HG03103 (cell line): ENCODE measurements around the gene ADGRD2.

ENCODE experiments used
- ATAC-seq: cut with Tn5 transposase; IDR thresholded peaks from one replicate; pipeline ENCODE4 v1.9.1; 2021; ENCODE audit warnings: low read depth; ENCODE audit not compliant: unreplicated experiment

ADGRD2 gene

DNA sequence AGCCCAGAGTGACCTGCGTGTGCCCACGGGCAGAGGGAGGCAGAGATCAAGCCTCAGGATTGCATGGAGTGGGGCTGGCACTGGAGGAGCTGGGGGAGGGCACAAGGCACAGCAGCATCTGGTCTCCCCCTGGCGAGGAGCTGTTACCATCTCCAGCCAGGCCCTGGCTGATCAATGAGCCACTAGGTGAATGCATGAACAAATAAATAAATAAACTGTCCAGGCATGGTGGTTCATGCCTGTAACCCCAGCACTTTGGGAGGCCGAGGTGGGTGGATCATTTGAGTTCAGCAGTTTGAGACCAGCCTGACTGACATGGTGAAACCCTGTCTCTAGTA, 20.8 kb upstream of the ADGRD2 start:
- ATAC-seq: no peak

DNA sequence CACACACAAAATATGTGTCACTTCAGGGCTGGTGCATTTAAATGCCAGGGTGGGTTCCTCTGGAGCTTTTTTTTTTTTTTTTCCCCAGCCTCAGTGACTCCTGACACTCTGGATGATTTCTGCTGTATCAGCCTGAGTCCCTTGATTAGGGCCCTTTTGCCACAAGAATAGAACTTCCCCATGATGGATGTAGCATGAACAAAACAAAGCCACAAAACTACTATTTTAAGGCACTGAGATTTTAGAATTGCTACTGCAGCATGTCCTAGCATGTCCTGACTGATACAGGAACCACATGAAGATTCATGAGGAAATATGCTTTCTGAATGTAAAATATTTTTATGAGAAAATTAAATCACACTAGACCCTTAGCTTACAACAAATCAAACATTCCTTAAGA, 13.9 kb upstream of the ADGRD2 start:
- ATAC-seq: no peak

DNA sequence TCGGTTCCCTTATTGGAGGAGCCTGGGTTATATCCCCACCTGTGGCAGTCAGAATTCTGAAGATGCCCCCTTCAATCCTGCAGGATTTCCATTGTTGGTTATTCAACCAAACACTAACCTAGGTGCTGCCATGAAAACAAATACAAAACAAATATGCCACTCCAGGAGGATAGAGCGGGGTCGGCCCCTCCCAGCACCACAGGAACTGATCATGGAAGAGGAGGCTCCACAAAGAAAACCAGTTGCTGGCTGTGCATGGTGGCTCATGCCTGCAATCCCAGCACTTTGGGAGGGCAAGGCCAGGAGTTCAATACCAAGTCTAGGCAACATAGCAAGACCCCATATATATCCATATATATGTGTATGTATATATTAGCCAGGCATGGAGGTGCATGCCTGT, 13.2 kb upstream of the ADGRD2 start:
- ATAC-seq: no peak

DNA sequence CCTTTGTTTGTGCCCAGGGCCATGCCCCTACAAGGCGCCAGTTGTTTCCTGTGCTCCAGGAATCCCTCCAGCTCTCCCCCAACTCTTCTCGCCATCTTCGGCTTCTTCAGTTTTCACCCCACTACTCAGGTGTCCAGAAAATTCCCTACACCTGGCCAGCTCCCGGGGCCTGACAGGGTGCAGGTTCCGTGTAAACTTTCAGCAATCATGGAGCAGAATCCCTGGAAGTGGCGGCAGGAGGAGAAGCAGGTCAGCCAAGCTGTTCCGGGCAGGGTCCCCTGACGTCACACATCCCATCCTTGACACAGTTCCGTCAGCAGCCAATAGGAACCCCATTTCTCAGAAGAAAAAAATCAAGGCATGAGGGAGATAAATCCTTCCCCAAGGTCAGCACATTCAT, 12.2 kb upstream of the ADGRD2 start:
- no peak for ATAC-seq

DNA sequence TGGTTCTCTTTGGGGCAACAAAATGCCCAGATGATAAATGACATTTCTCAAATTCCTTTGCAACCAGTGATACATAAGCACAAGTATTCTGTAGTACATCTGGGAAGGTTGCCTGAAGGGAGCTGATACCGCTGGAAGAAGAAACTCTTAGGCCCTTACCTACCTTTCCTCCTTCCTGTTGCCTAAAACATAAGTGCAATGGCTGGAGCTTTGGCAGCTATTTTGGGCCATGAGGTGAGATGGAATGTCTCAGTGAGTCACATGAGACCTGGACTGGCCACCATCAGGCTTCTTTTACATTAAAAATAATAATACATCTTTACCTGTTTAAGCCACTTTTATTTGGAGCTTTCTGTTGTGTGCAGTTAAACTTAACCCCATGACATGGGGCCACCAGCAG, 11.2 kb upstream of the ADGRD2 start:
- no peak for ATAC-seq

DNA sequence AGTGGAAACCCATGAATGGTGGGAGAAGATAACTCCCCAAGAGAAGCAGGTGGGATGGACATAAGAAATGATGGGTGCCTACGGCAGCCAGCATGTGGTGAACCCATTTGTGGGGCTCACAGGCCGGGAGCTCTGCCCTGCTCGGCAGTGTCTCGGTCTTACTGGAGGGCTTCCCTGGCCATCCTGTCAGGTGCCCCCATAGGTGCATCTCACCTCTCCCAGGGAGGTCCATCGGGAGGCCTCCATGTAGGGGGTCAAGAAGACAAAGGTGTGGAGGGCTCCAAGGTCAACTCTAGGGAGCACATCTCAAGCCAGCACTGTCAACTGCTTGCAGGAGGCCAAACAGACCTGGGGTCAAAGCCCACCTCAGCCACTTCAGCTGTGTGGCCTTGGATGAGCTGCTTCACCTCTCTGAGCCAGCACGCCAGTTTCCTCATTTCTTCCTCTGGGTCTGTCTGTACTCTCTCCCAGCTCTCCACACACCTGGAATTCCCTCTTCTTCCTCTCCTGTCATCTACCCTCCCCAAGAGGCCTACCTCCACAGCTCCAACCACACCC, 10.5 kb upstream of the ADGRD2 start:
- no peak for ATAC-seq

DNA sequence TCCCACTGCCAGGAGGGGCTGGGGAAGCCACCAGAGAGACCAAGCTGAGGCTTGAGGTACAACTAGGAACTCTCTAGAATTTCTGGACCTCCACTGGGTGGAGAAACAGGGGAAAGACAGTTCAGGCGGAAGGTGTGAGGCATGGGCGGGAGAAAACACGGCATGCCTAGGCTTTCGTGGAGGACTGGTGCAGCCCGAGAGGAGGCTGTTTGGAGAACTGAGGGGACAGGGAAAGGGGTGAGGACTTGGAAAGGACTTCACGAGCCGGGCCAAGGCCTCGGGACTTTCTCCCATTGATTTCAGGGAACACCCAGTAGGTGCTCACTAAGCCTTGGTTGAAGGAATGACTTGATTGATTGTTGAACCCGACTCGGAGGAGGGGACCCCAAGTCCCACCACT, 9.5 kb upstream of the ADGRD2 start:
- ATAC-seq: no peak

DNA sequence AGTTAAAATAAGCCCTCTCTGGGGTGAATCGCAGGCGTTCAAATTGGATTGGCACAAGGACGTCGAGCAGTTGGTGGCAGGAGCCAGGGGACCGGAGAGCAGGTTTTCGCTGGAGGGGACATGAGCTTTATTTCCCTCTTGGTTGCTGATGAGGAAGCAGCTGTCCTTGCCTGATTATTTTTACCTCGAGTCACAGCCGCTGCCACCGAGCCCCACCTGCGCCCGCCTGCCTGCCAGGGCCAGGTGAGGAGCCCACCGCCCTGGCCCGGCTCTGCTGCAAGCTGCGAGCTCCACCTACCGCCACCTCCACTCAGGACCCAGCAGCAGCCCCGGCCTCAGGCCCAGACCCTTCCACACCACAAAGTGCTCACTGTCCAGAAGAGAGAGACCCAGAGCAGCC, 9.0 kb upstream of the ADGRD2 start:
- no peak for ATAC-seq

DNA sequence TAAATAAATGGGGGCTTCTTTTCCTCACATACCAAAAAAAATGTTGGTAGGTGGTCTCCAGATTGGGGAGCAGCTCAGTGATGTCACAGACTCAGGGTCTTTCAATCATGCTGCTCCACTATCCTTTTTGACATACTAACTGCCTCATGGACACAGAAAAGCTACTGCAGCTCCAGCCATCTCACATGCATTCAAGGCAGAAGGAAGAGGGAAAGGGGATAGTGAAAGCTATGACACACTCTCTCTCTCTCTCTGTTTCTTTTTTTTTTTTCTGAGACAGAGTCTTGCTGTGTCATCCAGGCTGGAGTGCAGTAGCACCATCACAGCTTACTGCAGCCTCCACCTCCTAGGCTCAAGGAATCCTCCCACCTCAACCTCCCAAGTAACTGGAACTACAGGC, 7.9 kb upstream of the ADGRD2 start:
- ATAC-seq: no peak

DNA sequence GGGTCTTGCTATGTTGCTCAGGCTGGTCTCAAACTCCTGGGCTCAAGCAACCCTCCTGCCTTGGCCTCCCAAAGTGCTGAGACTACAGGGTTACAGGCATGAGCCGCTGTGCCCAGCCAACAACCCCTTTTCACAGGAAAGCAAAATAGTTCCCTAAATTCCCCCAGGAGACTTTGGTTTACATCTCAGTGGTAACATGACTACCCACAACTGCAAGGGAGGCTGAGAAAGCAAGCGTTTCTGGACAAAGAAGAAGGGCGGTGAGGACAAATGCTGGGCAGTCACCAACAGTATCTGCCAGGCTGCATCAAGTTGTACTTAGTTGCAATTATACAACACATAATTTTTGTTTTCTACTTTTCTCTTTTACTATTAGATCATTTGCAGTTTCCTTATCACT, 7.4 kb upstream of the ADGRD2 start:
- no peak for ATAC-seq

DNA sequence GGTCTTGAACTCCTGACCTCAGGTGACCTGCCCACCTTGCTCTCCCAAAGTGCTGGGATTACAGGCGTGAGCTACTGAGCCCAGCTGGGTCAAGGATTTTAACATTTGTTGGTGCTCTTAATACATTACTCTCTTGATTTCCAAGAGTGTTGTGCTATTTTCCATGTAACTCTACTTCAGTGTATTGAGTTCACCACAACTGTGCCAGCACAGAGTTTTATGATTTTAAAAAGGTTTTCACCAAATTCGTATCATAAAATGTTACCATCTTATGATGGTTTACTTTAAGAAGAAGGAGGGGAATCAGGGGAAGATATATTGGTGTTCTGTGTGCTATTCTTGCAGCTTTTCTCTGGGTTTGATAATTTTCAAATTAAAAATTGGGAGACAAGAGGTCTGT, 6.6 kb upstream of the ADGRD2 start:
- no peak for ATAC-seq

DNA sequence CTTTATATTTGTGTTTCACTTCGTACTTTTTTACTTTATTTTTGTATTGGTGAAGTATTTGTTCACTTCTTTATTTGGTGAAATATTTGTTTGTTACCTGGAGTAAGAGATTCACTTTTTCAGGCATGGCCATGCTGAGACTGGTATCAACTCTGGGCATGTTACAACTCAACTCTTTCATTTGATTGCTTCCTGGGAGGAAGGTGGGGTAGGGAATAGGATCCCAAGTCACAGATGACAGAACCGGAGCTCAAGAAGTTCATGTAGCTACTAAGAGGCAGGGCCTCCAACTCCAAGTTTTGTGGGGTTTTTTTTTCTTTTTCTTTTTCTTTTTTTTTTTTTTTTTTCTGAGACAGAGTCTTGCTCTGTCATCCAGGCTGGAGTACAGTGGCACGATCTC, 6.1 kb upstream of the ADGRD2 start:
- no peak for ATAC-seq

DNA sequence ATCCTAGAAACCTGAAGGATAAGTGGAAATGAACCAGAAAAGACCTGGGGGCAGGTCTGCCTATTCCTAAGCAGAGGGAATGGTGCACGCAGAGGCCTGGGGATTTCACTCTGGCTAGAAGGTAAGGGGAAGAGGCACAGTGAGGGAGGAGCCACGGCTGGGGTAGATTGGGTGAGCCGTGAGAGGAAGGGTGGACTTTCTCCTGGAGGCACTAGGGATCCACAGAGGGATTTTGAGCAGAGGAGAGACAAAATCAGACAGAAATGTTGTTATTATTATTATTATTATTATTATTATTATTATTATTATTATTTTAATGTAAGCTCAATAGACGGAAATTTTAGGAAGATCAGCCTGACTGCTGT, 3.0 kb upstream of the ADGRD2 start:
- ATAC-seq: no peak

DNA sequence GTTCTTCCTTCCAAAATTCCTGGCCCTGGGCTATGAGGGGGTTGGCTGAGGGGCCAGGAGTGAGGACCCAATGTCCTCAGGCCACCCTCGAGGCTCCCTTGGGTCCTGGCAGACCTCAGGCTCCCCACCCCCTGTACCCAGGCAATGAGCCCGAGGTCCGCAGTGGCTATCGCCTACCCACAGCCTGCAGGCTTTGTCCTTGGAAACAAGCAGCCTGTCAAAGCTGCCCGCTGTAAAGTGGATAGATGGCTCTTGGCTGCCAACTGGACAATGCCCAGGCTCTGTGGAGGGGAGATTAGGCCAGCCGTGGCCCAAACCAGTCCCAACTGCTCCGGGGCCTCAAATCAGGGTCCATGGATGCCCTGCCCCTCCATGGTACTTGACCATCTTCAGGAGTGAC, 2.2 kb upstream of the ADGRD2 start:
- ATAC-seq: no peak

DNA sequence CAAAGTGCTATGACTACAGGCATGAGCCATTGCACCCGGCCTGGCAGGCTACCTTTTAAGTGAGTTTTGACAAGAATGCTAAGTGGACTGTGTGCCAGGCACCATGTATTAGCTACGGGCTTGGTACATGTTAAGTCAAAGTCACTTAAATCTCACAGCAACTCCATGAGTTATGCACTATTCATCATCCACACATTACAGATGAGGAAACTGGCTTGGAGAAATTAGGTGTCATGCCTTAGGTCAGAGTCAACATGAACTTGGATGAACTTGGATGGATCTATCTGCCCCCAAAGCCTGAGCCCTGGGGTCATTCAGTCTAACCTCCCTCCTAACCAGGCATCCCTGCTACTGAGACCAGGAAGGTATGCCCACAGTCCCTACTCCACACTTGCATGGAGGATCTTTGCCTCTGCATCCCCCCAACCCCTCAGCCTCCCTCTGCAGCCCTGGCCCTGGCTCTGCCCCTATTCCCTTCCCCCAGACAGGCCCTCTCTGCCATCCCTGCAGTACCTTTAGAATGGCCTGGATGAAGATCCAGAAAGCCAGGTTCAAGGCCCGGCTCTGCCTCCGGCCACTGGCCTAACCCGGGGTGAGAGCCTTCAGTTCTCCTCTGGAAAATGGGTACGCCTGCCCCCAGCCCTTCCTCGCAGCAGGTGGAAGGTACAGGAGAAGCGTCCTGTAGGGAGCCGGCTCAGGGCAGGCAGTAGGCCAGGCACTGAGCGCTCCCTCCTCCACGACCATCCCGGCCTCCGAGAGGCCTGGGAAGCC, 685 bp upstream of the ADGRD2 start:
- ATAC-seq: no peak

DNA sequence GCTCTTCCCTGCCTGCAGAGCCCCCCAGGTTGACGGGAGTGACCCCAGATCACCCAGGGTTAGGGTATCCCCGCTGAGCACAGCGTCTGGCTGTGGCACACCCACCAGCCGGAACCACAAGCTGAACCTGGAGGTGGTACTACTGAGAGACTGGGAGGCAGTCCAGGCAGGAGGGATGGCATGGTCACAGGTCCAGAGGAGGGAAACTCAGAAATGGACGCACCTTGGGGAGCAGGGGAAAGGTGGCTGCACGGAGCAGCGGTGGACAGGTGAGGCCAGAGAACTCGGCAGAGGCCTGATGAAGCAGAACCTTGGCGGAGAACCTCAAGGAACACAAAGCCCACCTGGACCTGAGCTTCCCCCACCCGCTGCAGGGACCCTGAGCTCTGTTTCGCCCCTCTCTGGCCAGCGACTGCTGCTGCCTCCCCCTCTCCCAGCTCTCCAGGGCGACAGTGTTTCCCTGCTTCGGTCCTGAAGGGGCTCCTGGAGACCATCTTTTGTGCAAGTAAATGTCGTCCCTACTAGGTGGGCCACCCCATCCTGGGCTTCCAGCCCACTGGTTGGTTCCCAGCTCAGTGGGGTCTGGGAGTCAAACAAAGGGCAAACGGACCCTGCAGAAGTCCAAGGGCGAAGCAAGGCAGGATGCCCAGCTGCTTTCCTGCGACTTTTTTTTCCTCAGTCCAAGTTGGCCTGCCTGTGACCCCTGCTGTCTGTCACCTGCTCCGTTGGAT, 845 bp downstream of the ADGRD2 start:
- ATAC-seq: no peak

DNA sequence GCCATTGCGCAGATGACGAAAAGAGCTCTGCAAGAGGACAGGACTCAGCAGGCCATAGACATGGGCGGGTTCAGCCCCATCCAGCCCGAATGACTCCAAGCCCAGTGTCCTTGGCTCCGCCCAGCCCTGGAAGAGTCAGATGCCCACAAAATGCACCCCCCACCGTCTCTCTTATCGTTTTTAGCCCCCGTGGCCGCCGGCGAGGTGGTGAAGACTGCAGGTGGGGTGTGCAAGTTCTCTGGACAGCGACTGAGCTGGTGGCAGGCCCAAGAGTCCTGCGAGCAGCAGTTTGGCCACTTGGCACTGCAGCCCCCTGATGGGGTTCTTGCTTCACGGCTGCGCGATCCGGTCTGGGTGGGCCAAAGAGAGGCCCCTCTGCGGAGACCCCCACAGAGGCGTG, 2.1 kb downstream of the ADGRD2 start:
- no peak for ATAC-seq

DNA sequence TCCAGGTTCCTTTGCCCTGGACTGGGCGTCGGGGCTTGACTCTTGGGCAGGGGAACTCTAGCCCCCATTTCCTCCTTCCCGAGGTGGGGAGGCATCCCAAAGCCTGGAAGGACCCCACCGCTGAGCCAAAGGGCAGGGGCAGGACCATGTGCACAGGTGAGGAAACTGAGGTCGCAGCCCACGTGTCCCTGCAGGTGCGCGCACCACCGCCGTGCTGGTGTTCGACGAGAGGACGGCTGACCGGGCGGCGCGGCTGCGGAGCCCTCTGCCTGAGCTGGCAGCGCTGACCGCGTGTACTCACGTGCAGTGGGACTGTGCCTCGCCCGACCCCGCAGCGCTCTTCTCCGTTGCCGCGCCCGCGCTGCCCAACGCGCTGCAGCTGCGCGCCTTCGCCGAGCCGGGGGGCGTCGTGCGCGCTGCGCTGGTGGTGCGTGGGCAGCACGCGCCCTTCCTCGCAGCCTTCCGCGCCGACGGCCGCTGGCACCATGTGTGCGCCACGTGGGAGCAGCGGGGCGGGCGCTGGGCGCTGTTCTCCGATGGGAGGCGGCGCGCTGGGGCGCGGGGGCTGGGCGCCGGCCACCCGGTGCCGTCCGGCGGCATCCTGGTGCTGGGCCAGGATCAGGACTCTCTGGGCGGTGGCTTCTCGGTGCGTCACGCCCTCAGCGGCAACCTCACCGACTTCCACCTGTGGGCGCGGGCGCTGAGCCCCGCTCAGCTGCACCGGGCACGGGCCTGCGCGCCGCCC, 2.8 kb downstream of the ADGRD2 start:
- no peak for ATAC-seq

DNA sequence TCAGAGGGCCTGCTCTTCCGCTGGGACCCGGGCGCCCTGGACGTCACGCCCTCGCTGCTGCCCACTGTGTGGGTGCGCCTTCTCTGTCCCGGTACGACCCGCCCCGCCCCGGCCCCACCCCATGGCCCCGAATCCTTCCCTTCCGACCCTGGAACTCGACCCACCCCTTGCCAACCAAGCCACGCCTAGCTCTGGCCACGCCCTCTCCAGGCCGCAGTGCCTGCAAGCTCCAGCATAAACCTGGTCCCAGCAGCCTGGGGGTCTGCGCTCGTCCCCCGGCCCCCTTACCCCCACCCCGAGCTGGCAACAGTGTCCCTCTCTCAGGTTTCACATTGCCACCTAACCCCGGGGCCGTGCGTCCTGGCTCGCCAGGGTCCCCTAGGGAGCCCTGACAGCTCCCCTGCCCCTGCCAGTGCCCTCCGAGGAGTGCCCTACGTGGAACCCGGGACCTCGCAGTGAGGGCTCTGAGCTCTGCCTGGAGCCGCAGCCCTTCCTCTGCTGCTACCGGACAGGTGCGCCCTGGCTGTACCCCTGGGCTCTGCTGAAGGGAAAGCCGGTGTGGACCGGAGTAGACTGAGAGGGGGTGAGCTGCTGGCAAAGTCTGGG, 3.4 kb downstream of the ADGRD2 start:
- ATAC-seq: no peak

DNA sequence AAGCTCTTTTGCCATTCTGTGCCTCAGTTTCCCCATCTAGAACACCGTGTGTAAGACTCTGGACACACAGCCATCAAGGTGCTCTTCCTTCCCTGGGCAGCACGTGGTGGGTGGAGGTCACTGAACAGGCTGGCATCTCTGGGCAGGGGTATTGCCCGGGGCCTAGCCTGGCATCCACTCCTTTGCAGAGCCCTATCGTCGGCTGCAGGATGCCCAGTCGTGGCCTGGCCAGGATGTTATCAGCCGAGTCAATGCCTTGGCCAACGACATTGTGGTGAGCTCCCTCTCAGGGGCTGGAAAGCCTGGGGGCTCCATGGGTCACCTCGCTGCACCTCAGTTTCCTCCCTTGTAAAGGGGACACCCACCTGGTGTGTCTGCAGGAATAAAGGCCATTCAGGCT, 4.0 kb downstream of the ADGRD2 start:
- ATAC-seq: no peak

DNA sequence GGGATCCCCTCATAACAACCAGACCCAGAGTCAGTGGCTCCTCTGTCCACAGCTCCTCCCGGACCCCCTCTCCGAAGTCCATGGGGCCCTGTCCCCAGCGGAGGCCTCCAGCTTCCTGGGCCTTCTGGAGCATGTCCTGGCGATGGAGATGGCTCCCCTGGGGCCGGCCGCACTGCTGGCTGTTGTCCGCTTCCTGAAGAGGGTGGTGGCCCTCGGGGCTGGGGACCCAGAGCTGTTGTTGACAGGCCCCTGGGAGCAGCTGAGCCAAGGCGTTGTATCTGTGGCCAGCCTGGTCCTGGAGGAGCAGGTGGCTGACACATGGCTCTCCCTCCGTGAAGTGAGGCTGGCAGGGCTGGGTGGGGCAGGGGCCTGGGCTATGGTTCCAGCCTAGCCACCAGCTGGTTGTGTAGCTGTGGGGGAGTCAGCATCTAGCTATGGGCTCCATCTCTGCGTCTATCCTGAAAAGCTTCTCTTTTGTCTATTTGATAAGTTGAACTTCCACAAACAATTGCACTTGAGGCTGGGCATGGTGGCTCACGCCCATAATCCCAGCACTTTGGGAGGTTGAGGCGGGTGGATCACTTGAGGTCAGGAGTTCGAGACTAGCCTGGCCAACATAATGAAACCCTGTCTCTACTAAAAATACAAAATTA, 4.7 kb downstream of the ADGRD2 start:
- no peak for ATAC-seq
